B cell (primary cell): Measurements from ENCODE around the gene CST6. TPM values are rescaled to one million over a fixed set of nuclear protein-coding genes. Genes with fewer than 3 reads are reported as not detected.

Source experiments
- ATAC-seq: fragments of 200-7000 bp; cut with Tn5 transposase; one replicate; pipeline ENCODE4 v1.10.0; 2021; ENCODE audit warnings: low read depth, mild to moderate bottlenecking, moderate number of reproducible peaks, moderate library complexity
- CTCF ChIA-PET: fragments of 350-600 bp; sonication (Branson Sonifier 250); formaldehyde crosslinking; loops from one replicate; lab custom pipeline; 2021; ENCODE audit warnings: antibody characterized with exemption, inconsistent platforms; lab: Charles Lee
- POLR2A ChIA-PET: fragments of 350-600 bp; sonication (Branson Sonifier 250); formaldehyde crosslinking; loops from one replicate; lab custom pipeline; 2021; ENCODE audit warnings: antibody characterized with exemption; lab: Charles Lee
- DNase-seq: peaks from one replicate; pipeline ENCODE4 v3.0.0; 2013
- H2AFZ ChIP-seq: 2 replicates; pipeline ENCODE4 v1.6.1; 2012; ENCODE audit warnings: mild to moderate bottlenecking, low read depth, low read length; ENCODE audit not compliant: insufficient read depth, poor library complexity, severe bottlenecking
- H3K27ac ChIP-seq, 2 donors: 1 replicate in 1 of 2; 2 replicates in 1 of 2; pipeline ENCODE4 v1.5.1; 2012 to 2013; ENCODE audit warnings: low read length in 2 of 2, mild to moderate bottlenecking in 2 of 2, moderate library complexity in 1 of 2
- H3K27me3 ChIP-seq, 4 experiments: fragments of 200-600 bp in 1 of 4; sonication (generic) in 1 of 4; replicated peaks in 1 of 4; 1 replicate in 2 of 4; 2 replicates in 2 of 4; pipeline versions ENCODE4 v1.6.1 to v1.7.0; 2013 to 2016; ENCODE audit warnings: low read length in 3 of 4, mild to moderate bottlenecking in 2 of 4, mixed read lengths in 1 of 4, moderate library complexity in 1 of 4; ENCODE audit not compliant: insufficient read depth in 4 of 4, control insufficient read depth in 3 of 4; ENCODE audit errors: control extremely low read depth in 1 of 4
- H3K36me3 ChIP-seq, 2 experiments: replicated peaks in 1 of 2; 1 replicate in 1 of 2; 2 replicates in 1 of 2; pipeline versions ENCODE4 v1.6.1 to v1.7.1; 2013; ENCODE audit warnings: low read length in 1 of 2; ENCODE audit not compliant: insufficient read depth in 2 of 2, control insufficient read depth in 1 of 2; ENCODE audit errors: control extremely low read depth in 1 of 2, extremely low read depth in 1 of 2
- H3K4me1 ChIP-seq, 2 donors: fragments of 200-600 bp in 1 of 2; sonication (generic) in 1 of 2; 1 replicate in 1 of 2; 2 replicates in 1 of 2; pipeline versions ENCODE4 v1.5.1 to v1.6.1; 2013 to 2017; ENCODE audit warnings: low read length in 2 of 2; ENCODE audit not compliant: control insufficient read depth in 2 of 2, insufficient read depth in 2 of 2
- H3K4me2 ChIP-seq: replicated peaks from 2 replicates; pipeline ENCODE3; 2012; ENCODE audit warnings: mild to moderate bottlenecking, low read depth, low read length; ENCODE audit not compliant: poor library complexity, severe bottlenecking
- H3K4me3 ChIP-seq, 5 experiments: fragments of 200-600 bp in 1 of 5; sonication (generic) in 1 of 5; 1 replicate in 3 of 5; 2 replicates in 2 of 5; pipeline versions ENCODE4 v1.5.1 to v1.7.0; 2011 to 2016; ENCODE audit warnings: low read length in 4 of 5, mild to moderate bottlenecking in 4 of 5, low read depth in 2 of 5, control low read depth in 1 of 5, moderate library complexity in 1 of 5; ENCODE audit not compliant: insufficient read depth in 1 of 5; ENCODE audit errors: control extremely low read depth in 1 of 5, extremely low read depth in 1 of 5
- H3K79me2 ChIP-seq: fragments of 200-600 bp; sonication (generic); one replicate; pipeline ENCODE4 v1.6.0; 2016; ENCODE audit warnings: low read length; ENCODE audit not compliant: control insufficient read depth, insufficient read depth
- H3K9ac ChIP-seq: fragments of 200-600 bp; sonication (generic); 2 replicates; pipeline ENCODE4 v1.6.1; 2017; ENCODE audit warnings: mild to moderate bottlenecking, low read length, moderate library complexity
- H3K9me3 ChIP-seq, 3 donors: one replicate each; pipeline versions ENCODE4 v1.6.1 to v1.7.1; 2013; ENCODE audit warnings: low read length in 2 of 3; ENCODE audit not compliant: control insufficient read depth in 2 of 3, insufficient read depth in 1 of 3; ENCODE audit errors: control extremely low read depth in 1 of 3
- H4K20me1 ChIP-seq: 2 replicates; pipeline ENCODE4 v1.6.0; 2012; ENCODE audit warnings: mild to moderate bottlenecking, low read length; ENCODE audit not compliant: insufficient read depth, control insufficient read depth, poor library complexity, severe bottlenecking
- H3K27ac Mint-ChIP-seq: one replicate; pipeline ENCODE4 v1.8.0; 2021; ENCODE audit warnings: mixed read lengths
- H3K27me3 Mint-ChIP-seq: one replicate; pipeline ENCODE4 v1.8.0; 2021; ENCODE audit warnings: mixed read lengths
- H3K4me1 Mint-ChIP-seq: one replicate; pipeline ENCODE4 v1.8.0; 2021; ENCODE audit warnings: mixed read lengths
- H3K4me3 Mint-ChIP-seq: one replicate; pipeline ENCODE4 v1.8.0; 2021; ENCODE audit warnings: mixed read lengths
- H3K9me3 Mint-ChIP-seq: one replicate; pipeline ENCODE4 v1.8.0; 2022; ENCODE audit warnings: mixed read lengths; ENCODE audit not compliant: insufficient read depth
- CTCF ChIP-seq: fragments of 200-600 bp; IDR thresholded peaks from one replicate; pipeline ENCODE4 v1.8.0; 2022; ENCODE audit warnings: antibody characterized with exemption, mild to moderate bottlenecking
- EZH2 ChIP-seq: IDR thresholded peaks from 2 replicates; pipeline ENCODE4 v1.6.1; 2012; ENCODE audit warnings: borderline replicate concordance, low read depth, mild to moderate bottlenecking, moderate library complexity, low read length; ENCODE audit not compliant: insufficient read depth, poor library complexity, severe bottlenecking
- WGBS: methylation state at CpG from one replicate; pipeline ENCODE4 v1.1.5; 2013; ENCODE audit warnings: missing lambda C conversion rate; ENCODE audit not compliant: insufficient coverage; 5-methylcytosine and 5-hydroxymethylcytosine counted together
- intact Hi-C: fragments of 100-400 bp; cut with micrococcal nuclease; formaldehyde crosslinking; loops from one replicate; pipeline ENCODE4 v1.10.0; 2022
- polyA plus RNA-seq: library from polyadenylated mRNA; depleted of rRNA; stranded (reverse); fragments of >200 nt; gene quantifications from 2 replicates; pipeline ENCODE4 v1.2.3, GENCODE V29; 2012
- total RNA-seq, 2 donors: library from RNA; stranded (reverse); fragments of 120-200 nt in 1 of 2; gene quantifications; 1 replicate in 1 of 2; 2 replicates in 1 of 2; pipeline versions ENCODE4 v1.2.3 to v1.2.4, GENCODE V29; 2013 to 2022

Gene CST6
- total and polyA plus RNA-seq, 2 donors (not counting 1 experiment from before 2014, with no cell fraction given) = not detected

- TF ChIP-seq CTCF = no peak
- TF ChIP-seq EZH2 = no peak
- POLR2A ChIA-PET = interaction anchor here (0.7 kb wide), 1 partner anchor 402 kb away, joined by 4 read pairs; no protein-coding TSS in a partner anchor
- H3K9me3 Mint-ChIP-seq = no peaks in the 10 kb centered on the region
- 87% methylated on average over 3 of the region's 3 CpGs for WGBS
- peaks cover 12% of the 10 kb centered on the region for H3K27me3 Mint-ChIP-seq
- H4K20me1 ChIP-seq = no peaks in the 10 kb centered on the region
- H3K9ac ChIP-seq = no peak overlapping the region
- H3K4me3 Mint-ChIP-seq = no peak overlapping the region
- H3K4me3 ChIP-seq = no peak overlapping the region
- H3K4me2 ChIP-seq = no peak overlapping the region
- H3K27ac Mint-ChIP-seq = no peak overlapping the region
- H3K4me1 ChIP-seq = no peaks in the 10 kb centered on the region
- H3K79me2 ChIP-seq = no peaks in the 10 kb centered on the region
- peaks cover 0 to 8% (median 0%) of the 10 kb centered on the region in 4 experiments for H3K27me3 ChIP-seq
- no peak for DNase-seq
- H3K27ac ChIP-seq = no peak overlapping the region
- peaks cover 0 to 10% (median 0%) of the 10 kb centered on the region in 3 donors for H3K9me3 ChIP-seq
- no peak for ATAC-seq
- no peak overlapping the region for H2AFZ ChIP-seq
- intact Hi-C loops = no loop called here
- no peaks in the 10 kb centered on the region for H3K36me3 ChIP-seq
- H3K4me1 Mint-ChIP-seq = no peaks in the 10 kb centered on the region
- CTCF ChIA-PET = no interaction called here
Observed at GRCh38 chr11:66037327-66037726, 25.5 kb downstream of the CST6 start.

- no peak overlapping the region for H3K9ac ChIP-seq
- Mint-ChIP-seq H3K4me1 (peaks cover 2% of the 10 kb centered on the region), H3K4me3 (no peak overlapping the region), H3K27ac (no peak overlapping the region), H3K27me3 (peaks cover 9% of the 10 kb centered on the region), H3K9me3 (no peaks in the 10 kb centered on the region)
- H3K79me2 ChIP-seq = no peaks in the 10 kb centered on the region
- 97% methylated on average over 3 of the region's 3 CpGs for WGBS
- H3K27me3 ChIP-seq = peaks cover 0 to 8% (median 0%) of the 10 kb centered on the region in 4 experiments
- H4K20me1 ChIP-seq = no peaks in the 10 kb centered on the region
- ATAC-seq (no peak), DNase-seq (no peak)
- intact Hi-C loops = no loop called here
- no peaks in the 10 kb centered on the region for H3K36me3 ChIP-seq
- no peak overlapping the region for H3K4me3 ChIP-seq
- peaks cover 0 to 10% (median 0%) of the 10 kb centered on the region in 3 donors for H3K9me3 ChIP-seq
- no peak overlapping the region for H2AFZ ChIP-seq
- POLR2A ChIA-PET = no interaction called here
- no peak overlapping the region for H3K4me2 ChIP-seq
- CTCF ChIA-PET = no interaction called here
- H3K4me1 ChIP-seq = peaks cover 0 to under 1% of the 10 kb centered on the region in 2 donors
- no peak overlapping the region for H3K27ac ChIP-seq
- TF ChIP-seq CTCF (no peak), EZH2 (no peak)
Observed at GRCh38 chr11:66039765-66040164, 28.0 kb downstream of the CST6 start.
